IMR-90 (cell line): ENCODE measurements around the gene EIF3M. TPM values are rescaled to one million over a fixed set of nuclear protein-coding genes. Genes with fewer than 3 reads are reported as not detected.

ENCODE experiments used
- ATAC-seq: fragments of 200-7000 bp; cut with Tn5 transposase; 2 replicates; pipeline ENCODE4 v1.9.1; 2020; ENCODE audit warnings: low read depth, mild to moderate bottlenecking, moderate library complexity
- BruUV-seq: library from RNA; stranded (reverse); fragments of 400-500 nt; replicated peaks from 2 replicates; lab custom pipeline; 2021; lab: Mats Ljungman, UMichigan
- CTCF ChIA-PET: fragments of 300-600 bp; formaldehyde crosslinking; extraction: SDS; loops from one replicate; lab custom pipeline; 2021; ENCODE audit warnings: antibody characterized with exemption; lab: Yijun Ruan, JAX
- POLR2A ChIA-PET: fragments of 300-600 bp; sonication (Branson Sonifier 250); formaldehyde crosslinking; loops from one replicate; lab custom pipeline; 2022; ENCODE audit warnings: antibody characterized with exemption; ENCODE audit not compliant: unreplicated experiment; lab: Charles Lee
- DNase-seq: peaks from one replicate; pipeline ENCODE4 v3.0.0; 2013
- H2AFZ ChIP-seq: replicated peaks from 2 replicates; pipeline ENCODE3; 2013; ENCODE audit warnings: low read length, mild to moderate bottlenecking; ENCODE audit not compliant: poor library complexity
- H2AK5ac ChIP-seq: 2 replicates; pipeline ENCODE4 v1.6.1; 2013; ENCODE audit warnings: low read depth, low read length, inconsistent platforms
- H2AK9ac ChIP-seq: replicated peaks from 2 replicates; pipeline ENCODE3; 2013; ENCODE audit warnings: mild to moderate bottlenecking, low read depth, low read length, moderate library complexity; ENCODE audit not compliant: poor library complexity
- H2BK120ac ChIP-seq: 2 replicates; pipeline ENCODE4 v1.6.1; 2013; ENCODE audit warnings: low read depth, low read length, inconsistent platforms
- H2BK15ac ChIP-seq: 3 replicates; pipeline ENCODE4 v1.6.1; 2013; ENCODE audit warnings: low read depth, low read length, inconsistent platforms
- H2BK20ac ChIP-seq: 2 replicates; pipeline ENCODE4 v1.6.1; 2013; ENCODE audit warnings: low read depth, mild to moderate bottlenecking, inconsistent platforms, low read length, moderate library complexity
- H2BK5ac ChIP-seq: 2 replicates; pipeline ENCODE4 v1.6.1; 2013; ENCODE audit warnings: mild to moderate bottlenecking, low read depth, low read length, inconsistent platforms; ENCODE audit not compliant: poor library complexity, severe bottlenecking
- H3K14ac ChIP-seq: replicated peaks from 2 replicates; pipeline ENCODE4 v1.6.1; 2013; ENCODE audit warnings: low read depth, low read length, inconsistent platforms
- H3K18ac ChIP-seq: 2 replicates; pipeline ENCODE4 v1.6.1; 2013; ENCODE audit warnings: low read depth, low read length, control low read depth
- H3K23ac ChIP-seq: 2 replicates; pipeline ENCODE4 v1.6.1; 2013; ENCODE audit warnings: low read depth, low read length, inconsistent platforms
- H3K27ac ChIP-seq: 2 replicates; pipeline ENCODE4 v1.5.1; 2013; ENCODE audit warnings: mild to moderate bottlenecking, control low read depth, low read length; ENCODE audit not compliant: insufficient read depth
- H3K27me3 ChIP-seq: 2 replicates; pipeline ENCODE4 v1.6.1; 2013; ENCODE audit warnings: low read length; ENCODE audit not compliant: control insufficient read depth, insufficient read depth
- H3K36me3 ChIP-seq: 2 replicates; pipeline ENCODE4 v1.6.1; 2013; ENCODE audit warnings: low read length, mixed read lengths; ENCODE audit not compliant: control insufficient read depth, insufficient read depth
- H3K4ac ChIP-seq: 2 replicates; pipeline ENCODE4 v1.6.1; 2013; ENCODE audit warnings: low read depth, low read length, inconsistent platforms
- H3K4me1 ChIP-seq: 2 replicates; pipeline ENCODE4 v1.6.1; 2013; ENCODE audit warnings: low read length, mixed read lengths; ENCODE audit not compliant: control insufficient read depth, insufficient read depth
- H3K4me2 ChIP-seq: 2 replicates; pipeline ENCODE4 v1.6.1; 2013; ENCODE audit warnings: low read depth, mild to moderate bottlenecking, control low read depth, low read length, moderate library complexity
- H3K4me3 ChIP-seq: 2 replicates; pipeline ENCODE4 v1.5.1; 2013; ENCODE audit warnings: low read depth, mild to moderate bottlenecking, control low read depth, low read length, moderate library complexity; ENCODE audit not compliant: insufficient read depth
- H3K56ac ChIP-seq: 2 replicates; pipeline ENCODE4 v1.6.1; 2013; ENCODE audit warnings: low read length, inconsistent platforms; ENCODE audit not compliant: insufficient read depth; ENCODE audit errors: extremely low read depth
- H3K79me1 ChIP-seq, 2 experiments: 2 replicates each; pipeline ENCODE4 v1.6.1; 2013; ENCODE audit warnings: low read length in 2 of 2, inconsistent platforms in 1 of 2, low read depth in 1 of 2
- H3K9ac ChIP-seq: 2 replicates; pipeline ENCODE4 v1.6.1; 2013; ENCODE audit warnings: low read depth, low read length, control low read depth
- H3K9me1 ChIP-seq: 2 replicates; pipeline ENCODE4 v1.6.1; 2013; ENCODE audit warnings: low read length, inconsistent platforms; ENCODE audit not compliant: insufficient read depth
- H3K9me3 ChIP-seq: 2 replicates; pipeline ENCODE4 v1.6.1; 2013; ENCODE audit warnings: low read length; ENCODE audit not compliant: control insufficient read depth, insufficient read depth
- H4K20me1 ChIP-seq: 2 replicates; pipeline ENCODE4 v1.6.1; 2013; ENCODE audit warnings: low read length, inconsistent platforms; ENCODE audit not compliant: insufficient read depth
- H4K5ac ChIP-seq: 2 replicates; pipeline ENCODE4 v1.6.1; 2013; ENCODE audit warnings: mild to moderate bottlenecking, low read depth, low read length, control low read depth
- H4K8ac ChIP-seq, 2 experiments: 2 replicates each; pipeline ENCODE4 v1.6.1; 2013; ENCODE audit warnings: low read depth in 2 of 2, low read length in 2 of 2, control low read depth in 1 of 2, inconsistent platforms in 1 of 2
- H4K91ac ChIP-seq: 2 replicates; pipeline ENCODE4 v1.6.1; 2013; ENCODE audit warnings: low read depth, low read length, inconsistent platforms; ENCODE audit not compliant: insufficient read depth
- BHLHE40 ChIP-seq: fragments of 150-350 bp; IDR thresholded peaks from 2 replicates; pipeline ENCODE4 v1.6.1; 2016; ENCODE audit warnings: mild to moderate bottlenecking, low read depth, low read length
- CEBPB ChIP-seq: IDR thresholded peaks from 2 replicates; pipeline ENCODE4 v1.6.1; 2012; ENCODE audit warnings: low read depth, low read length, improper control_type of control experiment
- CHD1 ChIP-seq: IDR thresholded peaks from 2 replicates; pipeline ENCODE4 v1.6.1; 2012; ENCODE audit warnings: low read depth, low read length, improper control_type of control experiment
- CTCF ChIP-seq: conservative IDR thresholded peaks from 2 replicates; pipeline ENCODE4 v1.5.1; 2012; ENCODE audit warnings: mild to moderate bottlenecking, low read depth, low read length, improper control_type of control experiment
- MAFK ChIP-seq: IDR thresholded peaks from 2 replicates; pipeline ENCODE4 v1.6.1; 2012; ENCODE audit warnings: low read depth, low read length, improper control_type of control experiment
- MAZ ChIP-seq: IDR thresholded peaks from 2 replicates; pipeline ENCODE4 v1.6.1; 2012; ENCODE audit warnings: low read depth, mild to moderate bottlenecking, low read length, improper control_type of control experiment, moderate library complexity, borderline replicate concordance
- MXI1 ChIP-seq: IDR thresholded peaks from 2 replicates; pipeline ENCODE4 v1.6.1; 2012; ENCODE audit warnings: low read depth, mild to moderate bottlenecking, low read length, moderate library complexity, borderline replicate concordance
- NFE2L2 ChIP-seq: fragments of 150-350 bp; IDR thresholded peaks from 2 replicates; pipeline ENCODE4 v1.6.1; 2016; ENCODE audit warnings: low read depth, mild to moderate bottlenecking, low read length
- POLR2A ChIP-seq: IDR thresholded peaks from 2 replicates; pipeline ENCODE4 v1.6.1; 2012; ENCODE audit warnings: mild to moderate bottlenecking, low read depth, low read length
- RAD21 ChIP-seq: IDR thresholded peaks from 2 replicates; pipeline ENCODE4 v1.6.1; 2012; ENCODE audit warnings: low read length, improper control_type of control experiment
- RCOR1 ChIP-seq: IDR thresholded peaks from 2 replicates; pipeline ENCODE4 v1.6.1; 2012; ENCODE audit warnings: mild to moderate bottlenecking, low read length, improper control_type of control experiment; ENCODE audit not compliant: insufficient replicate concordance
- RFX5 ChIP-seq: IDR thresholded peaks from 2 replicates; pipeline ENCODE4 v1.8.0; 2012; ENCODE audit warnings: low read depth, mild to moderate bottlenecking, low read length, moderate library complexity
- SMC3 ChIP-seq: fragments of 150-350 bp; IDR thresholded peaks from 2 replicates; pipeline ENCODE4 v1.6.1; 2016; ENCODE audit warnings: low read depth, mild to moderate bottlenecking, antibody characterized with exemption, low read length, moderate library complexity
- USF2 ChIP-seq: fragments of 150-350 bp; IDR thresholded peaks from 2 replicates; pipeline ENCODE4 v1.6.1; 2017; ENCODE audit warnings: mild to moderate bottlenecking, antibody characterized with exemption, low read length, low read depth
- WGBS, 2 experiments: methylation state at CpG; one replicate each; pipeline versions ENCODE4 v1.1.5 to v1.1.7; 2013; ENCODE audit warnings: missing lambda C conversion rate in 2 of 2; ENCODE audit not compliant: insufficient read length in 1 of 2; ENCODE audit errors: extremely low coverage in 2 of 2; 5-methylcytosine and 5-hydroxymethylcytosine counted together
- dilution Hi-C: fragments of 300-500 bp; cut with HindIII; formaldehyde crosslinking; loops from one replicate; pipeline ENCODE4 v1.14.3; 2018; ENCODE audit warnings: low sequenced_read_pairs; ENCODE audit not compliant: unreplicated experiment
- in situ Hi-C: fragments of 300-500 bp; cut with MboI; formaldehyde crosslinking; loops from 3 replicates; pipeline ENCODE4 v1.14.3; 2019; ENCODE audit warnings: low sequenced_read_pairs, inconsistent platforms, mixed read lengths
- intact Hi-C: fragments of 100-400 bp; cut with micrococcal nuclease; formaldehyde crosslinking; loops from 2 replicates; pipeline ENCODE4 v1.10.0; 2022
- polyA plus RNA-seq, 3 experiments: library from polyadenylated mRNA; depleted of rRNA; stranded (reverse); fragments of >200 nt; gene quantifications; 2 replicates each; pipeline ENCODE4 v1.2.3, GENCODE V29; 2012; ENCODE audit warnings: low replicate concordance in 1 of 3
- total RNA-seq: library from RNA; depleted of rRNA; stranded (reverse); fragments of >200 nt; gene quantifications from 2 replicates; pipeline ENCODE4 v1.2.3, GENCODE V29; 2012
- TF ChIP-seq, protein P1 (sequence below): fragments of 150-350 bp; IDR thresholded peaks from 2 replicates; pipeline ENCODE4 v1.6.1; 2016; ENCODE audit warnings: low read depth, mild to moderate bottlenecking, low read length, moderate library complexity, borderline replicate concordance

EIF3M gene
- total and polyA plus RNA-seq, 2 of the 4 experiments (the other 2 are of a cell fraction), result 376 to 466 TPM

GRCh38 chr11:32538804-32539203 is 44.8 kb upstream of the EIF3M start:
- Histone ChIP-seq H3K9ac (no peak overlapping the region), H2BK20ac (no peak overlapping the region), H3K9me1 (no peaks in the 10 kb centered on the region), H2AFZ (no peak overlapping the region), H3K23ac (no peak overlapping the region), H3K4me3 (no peak overlapping the region), H4K5ac (no peak overlapping the region), H3K36me3 (no peaks in the 10 kb centered on the region), H3K27me3 (no peaks in the 10 kb centered on the region), H3K56ac (no peak overlapping the region), H3K14ac (no peak overlapping the region), H4K20me1 (no peaks in the 10 kb centered on the region), H3K4me2 (no peak overlapping the region), H4K8ac (no peak overlapping the region), H4K91ac (no peak overlapping the region), H3K4ac (no peak overlapping the region), H3K27ac (no peak overlapping the region), H3K9me3 (no peaks in the 10 kb centered on the region), H2AK9ac (no peak overlapping the region), H3K79me1 (no peaks in the 10 kb centered on the region), H2BK15ac (no peak overlapping the region), H3K4me1 (no peaks in the 10 kb centered on the region), H2AK5ac (no peak overlapping the region), H3K18ac (no peak overlapping the region), H2BK5ac (no peak overlapping the region), H2BK120ac (no peak overlapping the region)
- WGBS, 2 experiments, result no CpG with 5 or more reads among the region's 7 CpGs
- POLR2A ChIA-PET, result no interaction called here
- no peak for DNase-seq
- no peak for TF ChIP-seq SMC3
- TF ChIP-seq MAZ, result no peak
- TF ChIP-seq MXI1, result no peak
- TF ChIP-seq NFE2L2, result no peak
- no peak for TF ChIP-seq USF2
- no peak for TF ChIP-seq MAFK
- no peak for TF ChIP-seq RCOR1
- no peak for TF ChIP-seq RFX5
- no peak for TF ChIP-seq CEBPB
- no peak for TF ChIP-seq RAD21
- no peak for TF ChIP-seq BHLHE40
- TF ChIP-seq, protein P1, sequence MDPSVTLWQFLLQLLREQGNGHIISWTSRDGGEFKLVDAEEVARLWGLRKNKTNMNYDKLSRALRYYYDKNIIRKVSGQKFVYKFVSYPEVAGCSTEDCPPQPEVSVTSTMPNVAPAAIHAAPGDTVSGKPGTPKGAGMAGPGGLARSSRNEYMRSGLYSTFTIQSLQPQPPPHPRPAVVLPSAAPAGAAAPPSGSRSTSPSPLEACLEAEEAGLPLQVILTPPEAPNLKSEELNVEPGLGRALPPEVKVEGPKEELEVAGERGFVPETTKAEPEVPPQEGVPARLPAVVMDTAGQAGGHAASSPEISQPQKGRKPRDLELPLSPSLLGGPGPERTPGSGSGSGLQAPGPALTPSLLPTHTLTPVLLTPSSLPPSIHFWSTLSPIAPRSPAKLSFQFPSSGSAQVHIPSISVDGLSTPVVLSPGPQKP, result no peak
- no peak for TF ChIP-seq CTCF
- TF ChIP-seq CHD1, result no peak
- TF ChIP-seq POLR2A, result no peak
- no peak for ATAC-seq
- dilution Hi-C loops, result no loop called here
- BruUV-seq, result no TSS peak
- intact Hi-C loops, result no loop called here
- in situ Hi-C loops, result no loop called here
- CTCF ChIA-PET, result no interaction called here
